Stomach (tissue), 4 donors: Measurements from ENCODE around the gene PNMA5.

Experiments used
- EP300 ChIP-seq: sonication (generic); formaldehyde crosslinking; IDR thresholded peaks from one replicate; pipeline ENCODE4 v1.6.1; 2017; ENCODE audit warnings: antibody characterized with exemption
- POLR2A ChIP-seq, 4 donors: fragments of 450-650 bp; IDR thresholded peaks; one replicate each; pipeline ENCODE4 v1.6.1; 2016; ENCODE audit warnings: antibody characterized with exemption in 4 of 4, control low read depth in 2 of 4, mild to moderate bottlenecking in 1 of 4, moderate library complexity in 1 of 4
- POLR2AphosphoS5 ChIP-seq, 3 donors: sonication (generic); formaldehyde crosslinking; IDR thresholded peaks; one replicate each; pipeline ENCODE4 v1.6.1; 2016; ENCODE audit warnings: antibody characterized with exemption in 3 of 3
- TF ChIP-seq, protein P1 (sequence below), 7 experiments: fragments of 450-650 bp in 4 of 7; fragments of 200-600 bp in 3 of 7; sonication (generic) in 3 of 7; IDR thresholded peaks; one replicate each; pipeline ENCODE4 v1.5.1; 2016 to 2019; ENCODE audit warnings: antibody characterized with exemption in 7 of 7, control low read depth in 2 of 7, mild to moderate bottlenecking in 1 of 7

GRCh38 chrX:153019166-153019565 lies 25.2 kb upstream of the PNMA5 start:
- TF ChIP-seq POLR2A (IDR thresholded peaks at IDR 0.05) = no peak
- TF ChIP-seq POLR2AphosphoS5 (IDR thresholded peaks at IDR 0.05) = no peak
- TF ChIP-seq, protein P1, sequence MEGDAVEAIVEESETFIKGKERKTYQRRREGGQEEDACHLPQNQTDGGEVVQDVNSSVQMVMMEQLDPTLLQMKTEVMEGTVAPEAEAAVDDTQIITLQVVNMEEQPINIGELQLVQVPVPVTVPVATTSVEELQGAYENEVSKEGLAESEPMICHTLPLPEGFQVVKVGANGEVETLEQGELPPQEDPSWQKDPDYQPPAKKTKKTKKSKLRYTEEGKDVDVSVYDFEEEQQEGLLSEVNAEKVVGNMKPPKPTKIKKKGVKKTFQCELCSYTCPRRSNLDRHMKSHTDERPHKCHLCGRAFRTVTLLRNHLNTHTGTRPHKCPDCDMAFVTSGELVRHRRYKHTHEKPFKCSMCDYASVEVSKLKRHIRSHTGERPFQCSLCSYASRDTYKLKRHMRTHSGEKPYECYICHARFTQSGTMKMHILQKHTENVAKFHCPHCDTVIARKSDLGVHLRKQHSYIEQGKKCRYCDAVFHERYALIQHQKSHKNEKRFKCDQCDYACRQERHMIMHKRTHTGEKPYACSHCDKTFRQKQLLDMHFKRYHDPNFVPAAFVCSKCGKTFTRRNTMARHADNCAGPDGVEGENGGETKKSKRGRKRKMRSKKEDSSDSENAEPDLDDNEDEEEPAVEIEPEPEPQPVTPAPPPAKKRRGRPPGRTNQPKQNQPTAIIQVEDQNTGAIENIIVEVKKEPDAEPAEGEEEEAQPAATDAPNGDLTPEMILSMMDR (IDR thresholded peaks at IDR 0.05) = no peak
- no peak for TF ChIP-seq EP300
